ENCODE measurements around the gene EYA2. TPM values are rescaled to one million over a fixed set of nuclear protein-coding genes. Genes with fewer than 3 reads are reported as not detected.

Gene EYA2
- total RNA-seq, 1 experiment from 2014 or later = 0.74 TPM

DNA sequence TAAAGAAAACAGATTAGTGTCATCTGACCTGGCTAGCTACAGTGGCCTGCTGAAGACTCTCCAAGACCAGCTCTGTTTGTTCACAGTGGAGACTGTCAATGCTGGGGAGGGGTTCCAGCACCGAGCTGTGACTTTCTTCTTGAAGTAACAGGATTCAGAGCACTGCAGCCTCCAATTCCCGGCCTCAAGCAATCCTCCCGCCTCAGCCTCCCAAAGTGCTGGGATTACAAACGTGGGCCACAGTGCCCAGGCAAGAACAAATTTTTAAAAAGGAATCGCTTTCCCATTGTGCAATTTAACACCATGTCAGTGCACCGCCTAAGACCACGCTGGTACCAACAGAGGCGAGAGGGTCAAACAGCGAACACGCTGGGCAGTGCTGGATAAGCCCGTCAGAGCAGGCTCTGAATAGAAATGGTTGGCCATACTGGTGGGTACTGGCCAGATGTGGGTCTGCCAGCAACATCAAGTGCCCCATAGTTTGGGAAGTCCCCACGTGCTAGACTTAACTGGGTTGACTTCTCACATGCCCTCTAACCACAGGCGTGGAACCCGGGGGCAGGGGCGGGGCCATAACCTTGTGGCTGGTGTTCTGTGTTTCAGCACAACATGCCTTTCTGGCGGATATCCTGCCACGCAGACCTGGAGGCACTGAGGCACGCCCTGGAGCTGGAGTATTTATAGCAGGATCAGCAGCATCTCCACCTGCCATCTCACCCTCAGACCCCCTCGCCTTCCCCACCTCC is 293.0 kb downstream of the EYA2 start:
- no peak for DNase-seq
- no peaks in the 10 kb centered on the region for H3K79me2 ChIP-seq (ENCODE audit: insufficient read depth, low read length)
- no peak overlapping the region for H3K27ac ChIP-seq (ENCODE audit: insufficient read length, low read depth, low read length)
- no peak overlapping the region for H4K8ac ChIP-seq (replicated peaks; ENCODE audit: insufficient read length, low read depth, low read length)
- H3K79me1 ChIP-seq (ENCODE audit: insufficient read depth, low read depth, low read length, poor library complexity, severe bottlenecking) = no peaks in the 10 kb centered on the region
- no peak overlapping the region for H3K56ac ChIP-seq (ENCODE audit: insufficient read length, low read depth, low read length)
- no peak overlapping the region for H2AFZ ChIP-seq (ENCODE audit: low read length)
- no peak overlapping the region for H2BK20ac ChIP-seq (ENCODE audit: low read depth, low read length, poor library complexity, severe bottlenecking)
- H3K27me3 ChIP-seq (ENCODE audit: insufficient read depth, low read length) = no peaks in the 10 kb centered on the region
- no peak overlapping the region for H3T11ph ChIP-seq (ENCODE audit: low read length)
- H3K18ac ChIP-seq (ENCODE audit: insufficient read length, low read depth, low read length) = no peak overlapping the region
- no peaks in the 10 kb centered on the region for H3K9me3 ChIP-seq (ENCODE audit: control insufficient read depth, low read depth, low read length)
- Mint-ChIP-seq H3K27ac (no peak overlapping the region), H3K4me3 (no peak overlapping the region), H3K4me1 (peaks cover 2 to 20% of the 10 kb centered on the region in 2 experiments; a peak in 2 of 4 replicates), H3K27me3 (ENCODE audit: low read depth) (peaks cover 5% of the 10 kb centered on the region; the same call in 1 of the 2 replicates), H3K36me3 (ENCODE audit: insufficient read depth in 1 of 3, low read depth in 3 of 3) (no peaks in the 10 kb centered on the region), H3K9me3 (no peaks in the 10 kb centered on the region)
- H2BK12ac ChIP-seq (ENCODE audit: insufficient read length, low read depth, low read length) = no peak overlapping the region
- no peak overlapping the region for H2BK120ac ChIP-seq (ENCODE audit: low read depth, low read length, poor library complexity, severe bottlenecking)
- H4K5ac ChIP-seq (ENCODE audit: insufficient read length, low read depth, low read length) = no peak overlapping the region
- no peak overlapping the region for H3K14ac ChIP-seq (ENCODE audit: insufficient read depth, low read length)
- H3K4me1 ChIP-seq (ENCODE audit: insufficient read depth, low read length) = no peaks in the 10 kb centered on the region
- no peak overlapping the region for H2AK5ac ChIP-seq (ENCODE audit: insufficient read length, low read length)
- no peak overlapping the region for H2BK15ac ChIP-seq (ENCODE audit: low read depth, low read length)
- H3K23me2 ChIP-seq (ENCODE audit: insufficient read length, low read depth, low read length, poor library complexity, severe bottlenecking) = peaks cover 3% of the 10 kb centered on the region
- no peak overlapping the region for H3K4ac ChIP-seq (ENCODE audit: low read depth, low read length)
- H3K23ac ChIP-seq (ENCODE audit: insufficient read length, low read depth, low read length) = no peak overlapping the region
- no peak overlapping the region for H4K91ac ChIP-seq (ENCODE audit: insufficient read length, low read depth, low read length)
- TF ChIP-seq, protein P1, sequence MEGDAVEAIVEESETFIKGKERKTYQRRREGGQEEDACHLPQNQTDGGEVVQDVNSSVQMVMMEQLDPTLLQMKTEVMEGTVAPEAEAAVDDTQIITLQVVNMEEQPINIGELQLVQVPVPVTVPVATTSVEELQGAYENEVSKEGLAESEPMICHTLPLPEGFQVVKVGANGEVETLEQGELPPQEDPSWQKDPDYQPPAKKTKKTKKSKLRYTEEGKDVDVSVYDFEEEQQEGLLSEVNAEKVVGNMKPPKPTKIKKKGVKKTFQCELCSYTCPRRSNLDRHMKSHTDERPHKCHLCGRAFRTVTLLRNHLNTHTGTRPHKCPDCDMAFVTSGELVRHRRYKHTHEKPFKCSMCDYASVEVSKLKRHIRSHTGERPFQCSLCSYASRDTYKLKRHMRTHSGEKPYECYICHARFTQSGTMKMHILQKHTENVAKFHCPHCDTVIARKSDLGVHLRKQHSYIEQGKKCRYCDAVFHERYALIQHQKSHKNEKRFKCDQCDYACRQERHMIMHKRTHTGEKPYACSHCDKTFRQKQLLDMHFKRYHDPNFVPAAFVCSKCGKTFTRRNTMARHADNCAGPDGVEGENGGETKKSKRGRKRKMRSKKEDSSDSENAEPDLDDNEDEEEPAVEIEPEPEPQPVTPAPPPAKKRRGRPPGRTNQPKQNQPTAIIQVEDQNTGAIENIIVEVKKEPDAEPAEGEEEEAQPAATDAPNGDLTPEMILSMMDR (conservative IDR thresholded peaks at IDR 0.05) = no peak
- H3K9ac ChIP-seq (ENCODE audit: extremely low read depth, insufficient read length, low read length) = no peak overlapping the region
- no peak overlapping the region for H2BK5ac ChIP-seq (ENCODE audit: insufficient read length, low read length)
- no CpG with 5 or more reads among the region's 19 CpGs for WGBS (ENCODE audit: extremely low coverage, insufficient read length, low lambda C conversion rate)
- no peaks in the 10 kb centered on the region for H4K20me1 ChIP-seq (ENCODE audit: control insufficient read depth, insufficient read depth, insufficient read length)
- H3K4me2 ChIP-seq (ENCODE audit: insufficient read depth, insufficient read length, low read length) = no peak overlapping the region
